Measurements from ENCODE around the gene DCTD. TPM values are rescaled to one million over a fixed set of nuclear protein-coding genes. Genes with fewer than 3 reads are reported as not detected.

DCTD gene
- total RNA-seq, 3 donors from 2014 or later: 53.3 to 63.7 (median 55.4) TPM

DNA sequence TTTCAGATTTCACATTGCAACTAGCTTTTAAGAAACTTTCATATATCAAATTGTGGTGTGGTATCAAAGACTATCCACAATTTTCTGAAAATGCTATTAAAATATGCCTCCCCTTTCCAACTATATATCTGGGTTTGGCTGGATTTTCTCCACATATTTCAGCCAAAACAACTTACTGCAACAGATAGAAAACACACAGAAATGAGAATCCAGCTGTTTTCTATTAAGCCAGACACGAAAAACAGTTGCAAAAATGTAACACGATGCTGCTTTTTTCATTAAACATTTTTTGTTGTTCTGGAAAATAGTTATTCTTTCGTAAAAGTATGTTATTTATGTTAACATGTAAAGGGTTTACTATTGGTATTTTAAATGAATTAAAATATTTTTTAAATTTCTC lies 33.1 kb downstream of the DCTD start:
- Histone ChIP-seq H3K4me3 (no peak overlapping the region), H3K9me3 (peaks cover 5% of the 10 kb centered on the region), H3K36me3 (ENCODE audit: low read depth) (no peaks in the 10 kb centered on the region), H3K4me1 (ENCODE audit: low read depth) (no peaks in the 10 kb centered on the region)
- intact Hi-C loops (cut with DNase I, micrococcal nuclease): no loop called here
- DNase-seq: no peak
- TF ChIP-seq, protein P1, sequence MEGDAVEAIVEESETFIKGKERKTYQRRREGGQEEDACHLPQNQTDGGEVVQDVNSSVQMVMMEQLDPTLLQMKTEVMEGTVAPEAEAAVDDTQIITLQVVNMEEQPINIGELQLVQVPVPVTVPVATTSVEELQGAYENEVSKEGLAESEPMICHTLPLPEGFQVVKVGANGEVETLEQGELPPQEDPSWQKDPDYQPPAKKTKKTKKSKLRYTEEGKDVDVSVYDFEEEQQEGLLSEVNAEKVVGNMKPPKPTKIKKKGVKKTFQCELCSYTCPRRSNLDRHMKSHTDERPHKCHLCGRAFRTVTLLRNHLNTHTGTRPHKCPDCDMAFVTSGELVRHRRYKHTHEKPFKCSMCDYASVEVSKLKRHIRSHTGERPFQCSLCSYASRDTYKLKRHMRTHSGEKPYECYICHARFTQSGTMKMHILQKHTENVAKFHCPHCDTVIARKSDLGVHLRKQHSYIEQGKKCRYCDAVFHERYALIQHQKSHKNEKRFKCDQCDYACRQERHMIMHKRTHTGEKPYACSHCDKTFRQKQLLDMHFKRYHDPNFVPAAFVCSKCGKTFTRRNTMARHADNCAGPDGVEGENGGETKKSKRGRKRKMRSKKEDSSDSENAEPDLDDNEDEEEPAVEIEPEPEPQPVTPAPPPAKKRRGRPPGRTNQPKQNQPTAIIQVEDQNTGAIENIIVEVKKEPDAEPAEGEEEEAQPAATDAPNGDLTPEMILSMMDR (IDR thresholded peaks at IDR 0.05): no peak
- no peak for ATAC-seq

- intact Hi-C loops (cut with DNase I, micrococcal nuclease): no loop called here
- DNase-seq: no peak
- Histone ChIP-seq H3K36me3 (ENCODE audit: low read depth) (no peaks in the 10 kb centered on the region), H3K4me1 (ENCODE audit: low read depth) (no peaks in the 10 kb centered on the region), H3K9me3 (peaks cover 5% of the 10 kb centered on the region), H3K4me3 (no peak overlapping the region)
- TF ChIP-seq, protein P1 (IDR thresholded peaks at IDR 0.05): no peak
- ATAC-seq: no peak
These were observed 33.8 kb downstream of the DCTD start for GRCh38 chr4:182883351-182883750.

- TF ChIP-seq, protein P1 (IDR thresholded peaks at IDR 0.05): no peak
- intact Hi-C loops (cut with DNase I, micrococcal nuclease): no loop called here
- peaks cover 5% of the 10 kb centered on the region for H3K9me3 ChIP-seq
- no peak for DNase-seq
- H3K4me3 ChIP-seq: no peak overlapping the region
- no peaks in the 10 kb centered on the region for H3K36me3 ChIP-seq (ENCODE audit: low read depth)
- H3K4me1 ChIP-seq (ENCODE audit: low read depth): no peaks in the 10 kb centered on the region
- no peak for ATAC-seq
These were observed 35.3 kb downstream of the DCTD start for GRCh38 chr4:182881914-182882313.

DNA sequence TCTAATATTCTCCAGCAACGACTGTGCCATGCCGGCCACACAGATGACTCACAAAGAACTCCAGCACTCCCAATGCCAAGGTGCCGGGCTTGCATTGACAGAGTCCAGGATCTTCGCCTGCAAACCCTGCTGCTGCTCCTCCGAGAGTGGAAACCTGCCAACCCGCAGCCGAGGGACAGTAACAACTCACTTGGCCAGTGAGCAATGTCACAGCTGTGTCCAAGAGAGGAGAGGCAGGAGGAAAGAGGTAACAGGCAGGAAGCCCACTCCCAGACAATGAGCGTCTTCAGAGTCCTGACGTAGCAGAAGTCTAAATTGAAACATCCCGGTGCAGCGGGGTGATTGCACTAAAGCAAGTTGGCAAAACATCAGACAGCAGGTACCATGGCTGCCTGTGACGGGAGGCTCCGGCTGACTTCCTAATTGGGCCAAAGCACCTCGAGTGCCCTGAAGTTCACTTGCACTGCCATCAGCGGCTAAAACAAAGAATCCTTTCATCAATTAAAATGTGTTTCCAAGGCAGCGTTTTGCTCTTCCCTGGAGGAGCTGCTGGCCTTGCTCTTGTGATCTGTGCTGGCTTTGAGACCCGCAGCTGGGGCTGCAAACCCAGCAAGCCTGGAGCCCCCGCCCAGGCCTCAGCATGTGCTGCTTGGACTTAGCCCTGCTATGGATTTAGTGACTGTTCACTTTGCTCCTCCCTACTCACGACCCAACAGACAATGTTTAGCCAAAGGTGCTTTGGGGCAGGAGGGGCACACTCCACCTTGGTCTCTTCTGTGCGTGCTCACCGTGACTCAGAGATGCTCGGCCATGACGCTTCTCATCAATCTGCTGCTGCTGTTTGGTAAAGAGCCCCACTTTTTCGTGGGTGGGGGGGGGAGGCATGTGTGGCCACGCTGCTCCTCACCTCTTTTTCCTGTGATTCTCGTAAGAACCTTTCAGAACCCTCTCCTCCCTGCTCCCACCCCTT lies 36.5 kb downstream of the DCTD start:
- Histone ChIP-seq H3K4me1 (ENCODE audit: low read depth) (no peaks in the 10 kb centered on the region), H3K36me3 (ENCODE audit: low read depth) (no peaks in the 10 kb centered on the region), H3K9me3 (peaks cover 5% of the 10 kb centered on the region), H3K4me3 (no peak overlapping the region)
- DNase-seq: no peak
- intact Hi-C loops (cut with DNase I, micrococcal nuclease): no loop called here
- ATAC-seq: no peak
- TF ChIP-seq, protein P1 (IDR thresholded peaks at IDR 0.05): no peak

GRCh38 chr4:182879913-182880312 lies 37.3 kb downstream of the DCTD start:
- no peak for DNase-seq
- Histone ChIP-seq H3K9me3 (peaks cover under 1% of the 10 kb centered on the region), H3K4me3 (no peak overlapping the region), H3K4me1 (ENCODE audit: low read depth) (no peaks in the 10 kb centered on the region), H3K36me3 (ENCODE audit: low read depth) (no peaks in the 10 kb centered on the region)
- intact Hi-C loops (cut with DNase I, micrococcal nuclease): no loop called here
- ATAC-seq: no peak
- TF ChIP-seq, protein P1 (IDR thresholded peaks at IDR 0.05): no peak

All from mucosa of descending colon (tissue), 3 donors.